Kidney (tissue), 14 donors: ENCODE measurements around the gene CLRN3. TPM values are rescaled to one million over a fixed set of nuclear protein-coding genes. Genes with fewer than 3 reads are reported as not detected.

Experiments
- DNase-seq, 5 donors: peaks; one replicate each; pipeline ENCODE4 v3.0.0-alpha.2; 2013 to 2020
- FAIRE-seq: peaks from 2 replicates; lab custom pipeline; 2012; peaks lifted over from hg19 to GRCh38; lab: Jason Lieb, UNC
- H3K27ac ChIP-seq, 2 donors: one replicate each; pipeline ENCODE4 v1.7.0; 2013; ENCODE audit warnings: low read depth in 2 of 2, low read length in 2 of 2, inconsistent platforms in 1 of 2
- H3K27me3 ChIP-seq: one replicate; pipeline ENCODE4 v1.7.1; 2013; ENCODE audit warnings: low read length, inconsistent platforms; ENCODE audit not compliant: control insufficient read depth, insufficient read depth
- H3K36me3 ChIP-seq, 3 donors: one replicate each; pipeline versions ENCODE4 v1.7.0 to v1.7.1; 2013; ENCODE audit warnings: low read length in 3 of 3, control low read depth in 1 of 3, inconsistent platforms in 1 of 3; ENCODE audit not compliant: insufficient read depth in 3 of 3, control insufficient read depth in 2 of 3
- H3K4me1 ChIP-seq, 3 donors: one replicate each; pipeline versions ENCODE4 v1.7.0 to v1.7.1; 2013; ENCODE audit warnings: low read length in 3 of 3, inconsistent platforms in 1 of 3, low read depth in 1 of 3; ENCODE audit not compliant: control insufficient read depth in 2 of 3, insufficient read depth in 2 of 3
- H3K4me3 ChIP-seq, 3 donors: one replicate each; pipeline versions ENCODE4 v1.7.0 to v1.8.1; 2013; ENCODE audit warnings: low read length in 3 of 3, control low read depth in 1 of 3, inconsistent platforms in 1 of 3
- H3K9ac ChIP-seq, 3 donors: one replicate each; pipeline versions ENCODE4 v1.7.0 to v1.7.1; 2013; ENCODE audit warnings: low read length in 3 of 3, control low read depth in 1 of 3, inconsistent platforms in 1 of 3
- H3K9me3 ChIP-seq, 3 donors: one replicate each; pipeline versions ENCODE4 v1.7.0 to v1.7.1; 2013; ENCODE audit warnings: low read length in 3 of 3, control low read depth in 1 of 3, inconsistent platforms in 1 of 3; ENCODE audit not compliant: control insufficient read depth in 2 of 3, insufficient read depth in 1 of 3
- CTCF ChIP-seq: IDR thresholded peaks from 3 replicates; pipeline ENCODE4 v1.5.1; 2012; ENCODE audit warnings: mild to moderate bottlenecking, moderate library complexity, borderline replicate concordance; ENCODE audit not compliant: insufficient read depth; ENCODE audit errors: extremely low read depth
- intact Hi-C: fragments of 100-400 bp; cut with DNase I; formaldehyde crosslinking; loops from one replicate; pipeline ENCODE4 v1.11.1; 2022
- polyA plus RNA-seq: library from polyadenylated mRNA; stranded (reverse); fragments of 350-450 nt; fragmentation: Illumina TruSeq; extraction: RNeasy Lipid Tissue Mini Kit (QIAGEN cat#74804); gene quantifications from one replicate; pipeline ENCODE4 v1.2.3, GENCODE V29; 2014; ENCODE audit warnings: low read depth, low replicate concordance; ENCODE audit not compliant: insufficient read depth
- total RNA-seq: library from RNA; stranded (reverse); fragmentation: NEBNext Ultra II Directional; extraction: Animal tissue kit (Norgen Biotek cat#: 25700); gene quantifications from one replicate; pipeline ENCODE4 v1.2.1, GENCODE V29; 2021
- donor health status: control.
- donor health status: control.
- donor health status: control.
- donor health status: control.
- donor health status: control.
- donor health status: DM: yes; HTN: yes; CAD: no.
- donor health status: Normal renal cell carcinoma (clear cell type).

The CLRN3 gene
- total and polyA plus RNA-seq, 2 donors from 2014 or later: 9.4 to 42.1 TPM

- Histone ChIP-seq H3K4me1 (peaks cover 0 to 6% (median 3%) of the 10 kb centered on the region in 3 donors), H3K9ac (no peak overlapping the region), H3K4me3 (no peak overlapping the region), H3K27me3 (no peaks in the 10 kb centered on the region), H3K9me3 (no peaks in the 10 kb centered on the region), H3K36me3 (no peaks in the 10 kb centered on the region), H3K27ac (no peak overlapping the region)
- no peak for FAIRE-seq
- peak in 1 of 5 donors; percentile 16 for DNase-seq
- TF ChIP-seq CTCF: no peak
- intact Hi-C loops: no loop called here
These were observed 21.1 kb downstream of the CLRN3 start for GRCh38 chr10:127871631-127872010.

GRCh38 chr10:127869329-127869728 lies 23.4 kb downstream of the CLRN3 start:
- FAIRE-seq (no peak), DNase-seq (no peak)
- H3K4me1 ChIP-seq: peaks cover 0 to 6% (median 3%) of the 10 kb centered on the region in 3 donors
- intact Hi-C loops: no loop called here
- H3K36me3 ChIP-seq: no peaks in the 10 kb centered on the region
- H3K27me3 ChIP-seq: no peaks in the 10 kb centered on the region
- H3K27ac ChIP-seq: no peak overlapping the region
- H3K9me3 ChIP-seq: no peaks in the 10 kb centered on the region
- no peak overlapping the region for H3K4me3 ChIP-seq
- no peak overlapping the region for H3K9ac ChIP-seq
- no peak for TF ChIP-seq CTCF

- Histone ChIP-seq H3K4me3 (no peak overlapping the region), H3K4me1 (peaks cover 0 to 6% (median 3%) of the 10 kb centered on the region in 3 donors), H3K27ac (no peak overlapping the region), H3K9me3 (no peaks in the 10 kb centered on the region), H3K36me3 (no peaks in the 10 kb centered on the region), H3K27me3 (no peaks in the 10 kb centered on the region), H3K9ac (no peak overlapping the region)
- intact Hi-C loops: no loop called here
- TF ChIP-seq CTCF: no peak
- DNase-seq (no peak), FAIRE-seq (no peak)
These were observed 24.9 kb downstream of the CLRN3 start for GRCh38 chr10:127867805-127868204.
